ENCODE measurements around the gene IPP.
A peak's percentile ranks its signal among the peaks of the same experiment; 100 is the strongest.
"Not testable (repeated sequence)": the region's sequence is repeated elsewhere in the genome, so short reads cannot be mapped to it uniquely, and the experiment has no call there.

IPP gene

DNA sequence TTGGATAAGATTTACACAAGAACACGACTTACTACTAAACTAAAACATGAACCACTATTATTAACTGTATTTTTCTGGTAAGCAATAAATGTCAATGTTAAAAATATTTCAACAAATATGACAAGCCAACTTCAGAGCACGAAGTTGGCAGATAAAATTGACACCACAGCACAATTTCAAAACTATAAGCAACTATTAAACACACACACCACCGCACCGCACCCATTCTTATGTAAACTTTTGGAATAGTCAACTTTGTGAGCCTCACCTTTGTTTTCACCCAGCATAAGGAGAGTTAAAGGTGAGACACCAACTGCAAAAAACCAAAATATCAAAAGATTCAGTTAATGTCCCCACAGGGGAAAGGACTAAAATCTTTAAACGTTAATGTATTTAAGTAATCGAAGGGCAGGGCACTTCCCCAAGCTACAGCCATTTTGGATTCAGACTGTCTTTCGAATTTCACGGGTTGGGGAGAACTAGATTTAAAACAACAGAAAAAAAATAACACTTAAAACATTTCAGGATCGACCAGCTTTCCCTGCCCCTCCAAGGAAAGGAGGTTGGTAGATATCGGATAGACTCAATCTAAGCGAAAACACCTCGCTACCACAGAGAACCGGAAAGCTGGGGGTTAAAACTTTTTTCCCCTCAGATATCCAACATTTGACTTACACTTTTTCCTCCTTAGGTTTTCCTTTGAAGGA, 65.0 kb downstream of the IPP start:
- no peak for DNase-seq

DNA sequence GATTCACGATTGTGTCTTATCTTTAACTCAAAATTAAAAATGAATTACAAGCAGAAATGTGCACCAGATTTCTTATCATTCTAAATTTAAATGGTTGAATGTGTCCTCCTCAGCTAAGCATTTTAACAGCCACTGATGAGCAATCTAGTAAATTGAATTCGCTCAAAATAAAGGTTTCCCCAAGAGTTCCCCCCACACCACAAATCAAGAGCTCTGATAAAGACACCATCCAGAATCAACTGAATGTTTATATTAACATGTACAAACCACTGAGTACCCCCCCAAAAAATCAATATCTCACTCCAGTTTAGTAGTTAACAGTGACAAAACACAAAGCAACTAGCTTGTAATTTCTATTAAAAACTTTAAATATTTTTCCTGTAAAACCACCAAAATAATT, 66.1 kb downstream of the IPP start:
- DNase-seq: no peak

DNA sequence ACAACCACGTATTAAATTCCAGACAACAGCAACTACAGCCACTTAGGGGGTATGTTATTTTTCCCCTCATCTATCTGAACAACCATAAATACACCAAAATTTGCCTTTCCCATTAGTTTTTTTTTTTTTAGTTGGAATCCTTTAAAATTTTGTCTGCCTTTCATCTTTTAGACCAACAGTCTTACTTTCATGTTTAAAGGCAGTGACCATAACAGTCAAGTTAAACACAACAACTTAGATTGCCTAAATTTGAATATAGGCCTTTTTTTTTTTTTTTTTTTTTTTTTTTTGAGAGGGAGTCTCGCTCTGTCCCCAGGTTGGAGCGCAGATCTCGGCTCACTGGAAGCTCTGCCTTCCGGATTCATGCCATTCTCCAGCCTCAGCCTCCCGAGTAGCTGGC, 67.5 kb downstream of the IPP start:
- no peak for DNase-seq

DNA sequence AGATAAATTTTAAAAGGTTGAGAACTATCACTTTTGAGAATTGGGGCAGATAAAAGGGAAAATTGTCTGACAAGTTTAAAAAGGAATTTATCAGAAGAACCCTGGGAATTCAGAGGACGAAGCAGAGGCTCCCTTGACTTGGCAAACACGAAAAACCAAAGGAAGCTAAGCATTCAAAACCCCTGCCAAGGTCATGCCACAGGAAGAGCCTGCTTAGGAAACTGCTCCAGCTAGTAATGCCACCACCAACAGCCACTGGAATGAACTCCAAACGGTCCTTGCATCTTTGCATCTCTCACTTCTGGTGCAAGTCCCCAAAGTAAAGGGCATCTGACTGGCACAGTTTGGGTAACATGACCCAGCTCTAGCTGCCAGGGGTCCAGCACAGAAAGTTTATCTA, 71.3 kb downstream of the IPP start:
- DNase-seq: peak in 2 of 56 donors; percentile 0 to 10

DNA sequence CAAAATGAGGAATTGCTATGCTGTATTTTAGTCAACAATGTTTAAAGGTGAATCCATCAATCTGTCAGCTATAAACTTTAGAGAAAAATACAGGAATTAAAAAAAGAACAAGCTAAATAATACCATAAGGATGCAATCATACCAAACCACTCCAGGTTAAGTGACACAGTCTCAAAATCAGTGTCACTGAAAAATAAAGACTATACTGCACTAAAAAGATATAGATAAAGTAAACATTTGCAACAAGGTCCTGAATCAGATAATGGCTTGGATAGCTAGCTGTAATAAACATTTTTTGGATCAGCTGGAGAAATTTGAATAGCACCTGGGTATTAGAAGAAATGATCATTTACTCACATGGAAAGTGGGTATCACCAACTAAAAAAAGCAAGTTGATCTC, 72.0 kb downstream of the IPP start:
- no peak for DNase-seq

DNA sequence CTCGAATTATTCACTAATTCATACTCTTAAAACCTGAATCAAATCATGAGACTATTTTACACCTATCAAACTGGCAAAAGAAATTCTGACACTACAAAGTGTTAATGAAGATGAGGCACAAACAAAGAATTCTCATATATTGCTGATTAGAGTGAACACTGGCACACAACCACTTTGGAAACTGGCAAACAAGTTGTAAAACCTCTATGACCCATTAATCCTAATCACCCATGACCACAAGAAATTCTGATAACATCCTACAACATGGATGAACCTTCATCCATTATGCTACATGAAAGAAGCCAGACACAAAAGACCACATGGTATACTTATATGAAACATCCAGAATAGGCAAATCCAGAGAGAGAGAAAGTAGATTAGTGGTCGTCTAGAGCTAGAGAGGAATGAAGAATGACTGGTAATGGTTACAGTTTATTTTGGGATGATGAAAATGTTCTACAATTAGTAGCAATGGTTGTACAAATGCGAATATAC, 72.7 kb downstream of the IPP start:
- DNase-seq: no peak

DNA sequence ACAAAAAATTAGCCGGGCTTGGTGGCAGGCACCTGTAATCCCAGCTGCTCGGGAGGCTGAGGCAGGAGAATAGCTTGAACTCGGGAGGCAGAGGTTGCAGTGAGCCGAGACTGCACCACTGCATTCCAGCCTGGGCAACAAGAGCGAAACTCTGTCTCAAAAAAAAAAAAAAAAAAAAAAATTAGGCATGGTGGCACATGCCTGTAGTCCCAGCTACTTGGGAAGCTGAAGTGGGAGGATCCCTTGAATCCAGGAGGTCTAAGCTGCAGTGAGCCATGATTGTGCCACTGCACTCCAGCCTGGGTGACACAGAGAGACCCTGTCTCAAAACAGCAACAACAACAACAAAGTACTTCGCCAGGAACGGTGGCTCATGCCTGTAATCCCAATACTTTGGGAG, 73.9 kb downstream of the IPP start:
- not testable (repeated sequence) for DNase-seq

DNA sequence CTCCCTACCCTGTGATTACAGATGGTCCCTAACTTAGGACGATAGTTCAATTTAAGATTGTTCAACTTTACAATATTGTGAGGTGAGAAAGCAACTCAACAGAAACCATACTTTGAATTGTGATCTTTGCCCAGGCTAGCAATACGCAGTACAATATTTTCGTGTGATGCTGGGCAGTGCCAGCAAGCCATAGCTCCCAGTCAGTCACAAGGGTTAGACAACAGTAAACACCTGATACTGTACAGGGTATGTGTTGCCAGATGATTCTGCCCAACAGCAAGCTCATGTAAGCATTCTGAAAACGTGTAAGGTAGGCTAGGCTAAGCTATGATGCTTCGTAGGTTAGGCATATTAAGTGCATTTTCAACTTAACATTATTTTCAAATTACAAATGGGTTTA, 76.0 kb downstream of the IPP start:
- no peak for DNase-seq

DNA sequence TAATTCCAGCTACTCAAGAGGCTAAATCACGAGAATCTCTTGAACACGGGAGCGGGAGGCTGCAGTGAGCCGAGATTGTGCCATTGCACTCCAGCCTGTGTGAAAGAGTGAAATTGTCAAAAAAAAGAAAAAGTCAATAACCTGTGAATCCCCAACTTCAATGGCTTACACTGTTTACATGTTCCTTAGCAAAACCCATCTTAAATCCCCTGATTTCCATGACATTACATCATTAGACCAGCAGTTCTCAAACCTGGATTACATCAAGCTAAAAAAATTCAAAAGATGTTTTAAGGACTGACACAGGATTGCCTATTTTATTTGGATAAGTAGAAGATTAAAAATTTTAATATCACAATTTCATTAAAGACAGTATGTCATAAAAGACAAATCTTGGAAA, 76.5 kb downstream of the IPP start:
- DNase-seq: no peak

DNA sequence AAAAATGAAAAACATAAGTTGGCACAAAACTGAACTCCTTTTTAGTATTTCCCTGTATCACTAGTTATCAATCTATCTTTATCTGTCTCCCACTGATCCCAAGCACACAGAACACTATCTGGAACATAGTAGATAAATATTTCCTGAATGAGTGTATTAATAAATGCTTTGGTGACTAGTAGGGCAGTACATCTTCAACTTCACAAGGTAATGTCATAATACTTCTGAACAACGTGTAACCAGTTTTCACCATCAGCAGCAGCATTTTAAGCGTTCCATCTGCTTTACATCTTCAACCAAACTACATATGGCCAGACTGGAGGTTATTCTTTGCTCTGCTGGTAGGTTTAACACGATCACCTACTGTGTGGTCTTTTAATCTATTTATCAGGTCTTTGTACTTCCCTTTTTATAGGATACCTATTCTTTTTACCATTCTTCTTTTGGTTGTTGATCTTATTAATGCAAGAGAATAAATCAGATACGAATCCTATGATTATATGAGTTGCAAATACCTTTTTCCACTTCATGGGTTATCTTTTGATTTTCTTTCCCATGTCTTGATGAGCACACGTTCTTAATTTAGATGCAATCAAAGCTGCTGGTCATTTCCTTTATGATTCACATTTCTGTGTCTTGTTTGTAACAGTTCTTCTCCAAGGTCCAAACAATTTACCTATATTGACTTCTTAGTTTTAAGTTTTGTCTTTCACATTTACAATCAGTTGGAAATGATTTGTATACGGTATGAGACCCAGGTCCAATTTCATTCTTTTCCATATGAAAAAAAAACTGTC, 80.4 kb downstream of the IPP start:
- no peak for DNase-seq

DNA sequence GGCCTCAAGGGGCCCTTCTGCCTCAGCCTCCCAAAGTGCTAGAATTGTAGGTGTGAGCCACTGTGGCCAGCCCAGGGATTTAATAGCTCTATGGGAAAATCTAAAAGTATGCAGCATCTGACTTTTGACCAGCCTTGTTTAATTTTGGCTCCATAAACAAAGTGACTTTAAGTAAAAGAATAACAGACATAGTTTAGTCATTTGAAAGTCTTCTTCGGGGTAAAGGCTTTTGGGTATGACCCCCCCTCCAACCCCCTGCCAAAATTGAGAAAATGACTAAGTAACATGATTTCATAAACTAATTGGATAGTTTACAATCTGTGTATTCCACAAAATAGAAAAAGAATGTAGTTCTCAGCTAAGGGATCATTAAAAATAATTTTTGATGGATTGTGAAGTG, 81.1 kb downstream of the IPP start:
- DNase-seq: no peak

DNA sequence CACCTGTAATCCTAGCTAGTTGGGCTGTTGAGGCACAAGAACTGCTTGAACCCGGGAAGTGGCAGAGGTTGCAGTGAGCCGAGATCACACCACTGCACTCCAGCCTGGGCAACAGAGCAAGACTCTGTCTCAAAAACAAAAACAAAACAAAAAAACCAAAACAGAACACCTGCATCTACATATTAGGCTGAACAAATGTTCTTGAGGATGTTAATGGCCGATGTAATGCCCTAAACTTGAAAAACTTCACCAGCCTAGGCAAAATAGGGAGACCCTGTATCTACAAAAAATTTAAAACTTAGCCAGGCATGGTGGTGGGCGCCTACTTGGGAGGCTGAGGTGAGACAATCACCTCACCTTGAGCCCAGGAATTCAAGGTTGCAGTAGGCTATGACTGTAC, 81.9 kb downstream of the IPP start:
- DNase-seq: no peak

DNA sequence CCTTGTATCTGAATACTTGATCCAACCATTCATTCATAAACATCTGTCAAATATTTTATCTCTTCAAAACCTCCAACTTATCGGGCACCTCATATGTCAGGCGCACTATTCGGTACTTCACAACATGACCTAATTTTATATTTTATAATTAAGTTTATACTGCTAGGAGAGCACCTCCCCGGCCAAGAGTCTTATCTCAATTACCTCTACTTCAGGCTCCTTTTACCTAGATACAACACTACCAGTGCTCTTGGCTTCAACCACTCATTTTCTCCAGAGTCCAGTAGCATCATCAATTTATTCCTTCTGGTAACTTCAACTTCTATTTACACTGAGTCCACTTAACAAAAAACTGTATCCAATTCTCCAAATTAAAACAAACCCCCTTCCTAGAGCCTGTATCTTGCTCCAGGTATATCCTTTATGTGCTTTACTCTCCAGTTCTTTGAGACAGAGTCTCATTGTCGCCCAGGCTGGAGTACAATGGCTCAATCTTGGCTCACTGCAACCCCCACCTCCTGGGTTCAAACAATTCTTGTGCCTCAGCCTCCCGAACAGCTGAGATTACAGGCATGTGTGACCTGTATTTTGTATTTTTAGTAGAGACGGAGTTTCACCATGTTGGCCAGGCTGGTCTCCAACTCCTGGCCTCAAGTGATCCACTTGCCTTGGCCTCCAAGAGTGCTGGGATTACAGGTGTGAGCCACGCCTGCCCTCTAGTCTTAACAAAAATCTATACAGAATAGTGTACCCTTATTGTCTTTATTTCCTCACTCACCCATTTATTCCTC, 82.9 kb downstream of the IPP start:
- no peak for DNase-seq

DNA sequence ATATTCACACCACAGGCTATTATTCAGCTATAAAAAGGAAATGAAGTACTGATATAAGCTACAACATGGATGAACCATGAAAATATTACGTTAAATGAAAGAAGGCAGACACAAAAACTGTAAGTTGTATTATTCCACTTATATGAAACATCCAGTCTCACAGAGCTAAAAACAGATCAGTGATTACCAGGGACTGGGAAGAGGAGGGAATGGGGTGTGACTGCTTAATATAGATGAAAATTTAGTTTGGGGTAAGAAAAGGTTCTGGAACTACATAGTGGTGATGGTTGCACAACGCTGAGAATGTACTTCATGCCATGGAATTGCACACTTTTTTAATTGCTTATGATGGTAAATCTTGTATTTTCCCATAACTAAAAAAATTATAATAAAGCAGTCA, 83.6 kb downstream of the IPP start:
- no peak for DNase-seq

DNA sequence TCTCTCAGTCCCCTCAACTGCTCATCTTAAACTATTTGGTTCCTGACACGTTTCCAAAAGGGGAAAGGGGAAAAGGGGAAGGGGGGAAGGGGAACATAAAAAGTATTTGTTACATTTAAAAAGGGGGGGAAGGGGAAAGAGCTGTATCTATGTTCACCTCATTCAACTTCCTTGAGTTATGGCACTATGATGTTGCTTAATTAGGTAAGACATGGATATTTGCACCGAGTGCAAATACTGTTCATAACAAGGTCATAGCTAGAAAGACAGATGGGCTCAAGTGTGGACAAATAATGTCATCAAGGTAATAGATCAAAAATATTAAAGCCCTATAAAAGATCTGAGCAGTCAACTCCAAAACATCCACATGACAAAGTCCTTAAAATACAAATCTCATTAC, 90.1 kb downstream of the IPP start:
- no peak for DNase-seq

DNA sequence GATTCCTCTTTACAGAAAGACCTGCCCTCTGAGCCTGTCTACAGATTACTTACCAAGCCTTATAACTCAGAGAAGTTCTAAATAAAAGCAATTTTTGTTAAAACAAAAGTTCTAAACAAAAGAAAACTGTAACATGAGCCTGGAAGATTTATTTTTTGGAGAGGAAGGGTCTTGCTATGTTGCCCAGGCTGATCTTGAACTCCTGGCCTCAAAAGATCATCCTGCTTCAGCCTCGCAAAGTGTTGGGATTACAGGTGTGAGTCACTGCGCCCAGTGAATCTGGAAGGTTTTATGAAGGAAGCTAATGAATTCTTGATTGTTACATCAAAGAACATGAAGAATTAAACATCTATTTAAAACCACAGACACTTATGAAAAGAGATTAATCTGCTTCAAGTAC, 91.2 kb downstream of the IPP start:
- DNase-seq: no peak

DNA sequence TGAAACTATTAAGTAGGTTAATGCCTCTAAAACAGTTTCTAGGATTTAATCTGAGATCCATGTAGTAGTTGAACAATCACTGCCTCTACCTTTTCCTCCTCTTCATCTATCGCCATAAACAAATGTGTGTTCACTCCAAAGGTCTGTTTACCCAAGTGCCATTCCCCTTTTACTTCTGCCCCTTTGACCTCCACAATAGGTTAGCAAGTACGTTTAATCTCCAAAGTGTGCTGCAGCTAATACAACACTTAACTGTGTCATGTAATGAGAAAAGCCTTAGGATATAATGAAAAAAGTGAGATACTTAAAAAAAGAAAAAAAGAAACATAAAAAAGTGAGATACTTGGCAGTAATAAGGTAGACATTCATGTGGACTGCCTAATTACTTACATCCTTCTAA, 92.3 kb downstream of the IPP start:
- no peak for DNase-seq

DNA sequence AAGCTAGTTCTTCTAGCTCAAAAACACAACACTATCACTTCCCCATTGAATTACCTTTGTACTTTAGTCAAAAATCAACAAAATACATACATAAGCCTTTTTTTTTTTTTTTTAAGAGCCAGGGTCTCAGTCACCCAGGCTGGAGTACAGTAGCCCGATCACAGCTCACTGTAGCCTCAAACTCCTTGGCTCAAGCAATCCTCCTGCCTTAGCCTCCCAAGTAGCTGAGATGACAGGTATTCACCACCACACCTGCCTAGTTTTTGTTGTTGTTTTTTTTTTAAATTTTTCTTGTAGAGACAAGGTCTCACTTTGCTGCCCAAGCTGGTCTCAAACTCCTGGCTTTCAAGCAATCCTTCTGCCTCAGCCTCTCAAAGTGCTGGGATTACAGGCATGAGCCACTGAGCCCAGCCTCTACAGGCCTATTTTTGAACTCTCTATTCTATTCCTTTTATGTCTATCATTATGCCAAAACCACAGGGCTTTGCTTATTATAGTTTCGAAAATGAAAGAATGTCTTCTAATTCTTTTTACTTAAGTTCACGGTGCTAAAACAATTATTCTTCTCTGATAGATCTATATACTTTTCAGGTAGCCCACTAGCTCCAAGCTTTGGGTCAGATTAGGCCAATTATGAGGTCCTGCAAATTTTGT, 93.8 kb downstream of the IPP start:
- no peak for DNase-seq

DNA sequence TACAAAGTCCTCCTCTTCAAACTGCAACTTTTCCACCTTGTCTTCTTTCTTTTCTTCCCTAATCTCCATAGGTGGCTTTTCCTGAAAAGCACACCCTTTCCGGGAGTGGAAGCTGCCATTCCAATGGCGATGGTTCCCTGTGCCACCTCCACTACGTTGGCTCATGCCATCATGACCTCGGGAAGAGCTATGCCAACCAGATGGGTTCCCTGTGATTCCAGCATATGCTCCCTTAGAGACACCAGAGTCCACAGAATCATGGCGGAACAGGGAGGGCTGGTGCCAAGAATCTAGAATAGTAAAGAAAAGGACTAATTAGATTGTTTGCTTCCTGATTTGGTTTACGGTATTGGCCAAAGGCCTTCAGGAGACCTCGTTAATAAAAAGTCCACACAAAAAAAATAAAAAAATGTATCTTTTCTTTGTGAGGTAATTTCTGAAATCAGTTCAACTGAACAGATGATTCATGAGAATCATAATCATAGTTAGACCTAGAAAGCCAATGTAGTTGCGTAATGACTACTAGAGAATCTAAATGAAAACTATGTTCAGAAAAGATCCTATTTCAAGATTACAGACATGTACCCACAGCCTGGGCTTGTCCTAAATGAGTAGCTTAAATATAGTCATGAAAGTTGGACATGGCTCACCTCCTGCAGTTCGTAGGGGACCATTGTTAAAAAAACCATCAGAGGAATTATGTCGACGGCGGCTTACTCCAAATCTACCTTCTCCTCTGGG, 95.7 kb downstream of the IPP start:
- DNase-seq: no peak
